Neural cell (in vitro differentiated cells): ENCODE results near the gene AKT3.

ENCODE experiments used
- CTCF ChIP-seq: fragments of 450-650 bp; IDR thresholded peaks from 2 replicates; pipeline ENCODE4 v1.5.1; 2014; ENCODE audit warnings: antibody characterized with exemption, mild to moderate bottlenecking, moderate library complexity; ENCODE audit not compliant: poor library complexity, severe bottlenecking
- EP300 ChIP-seq: fragments of 450-650 bp; conservative IDR thresholded peaks from 2 replicates; pipeline ENCODE4 v1.6.1; 2014; ENCODE audit warnings: antibody characterized with exemption, mild to moderate bottlenecking, moderate library complexity; ENCODE audit not compliant: poor library complexity, severe bottlenecking
- EZH2 ChIP-seq: fragments of 200-600, 300-800 bp; shearing (Covaris generic), sonication (generic); IDR thresholded peaks from 2 replicates; pipeline ENCODE4 v1.6.1; 2014; ENCODE audit warnings: antibody characterized with exemption, low read length, borderline replicate concordance, mild to moderate bottlenecking; ENCODE audit not compliant: insufficient read depth, poor library complexity, severe bottlenecking
- MXI1 ChIP-seq: fragments of 450-650 bp; conservative IDR thresholded peaks from 2 replicates; pipeline ENCODE4 v1.6.1; 2014; ENCODE audit warnings: antibody characterized with exemption, mild to moderate bottlenecking; ENCODE audit not compliant: poor library complexity, severe bottlenecking
- POLR2AphosphoS5 ChIP-seq: IDR thresholded peaks from 2 replicates; pipeline ENCODE4 v1.6.1; 2012
- RAD21 ChIP-seq: fragments of 450-650 bp; conservative IDR thresholded peaks from 2 replicates; pipeline ENCODE4 v1.6.1; 2014; ENCODE audit warnings: antibody characterized with exemption, mild to moderate bottlenecking, moderate library complexity
- SMC3 ChIP-seq: fragments of 450-650 bp; conservative IDR thresholded peaks from 2 replicates; pipeline ENCODE4 v1.6.1; 2014; ENCODE audit warnings: antibody characterized with exemption, mild to moderate bottlenecking, moderate library complexity; ENCODE audit not compliant: poor library complexity
- TAF1 ChIP-seq: IDR thresholded peaks from 2 replicates; pipeline ENCODE4 v1.6.1; 2012; ENCODE audit warnings: low read depth
- TF ChIP-seq, protein P1 (sequence below): IDR thresholded peaks from 2 replicates; pipeline ENCODE4 v1.6.1; 2012; ENCODE audit warnings: borderline replicate concordance

DNA sequence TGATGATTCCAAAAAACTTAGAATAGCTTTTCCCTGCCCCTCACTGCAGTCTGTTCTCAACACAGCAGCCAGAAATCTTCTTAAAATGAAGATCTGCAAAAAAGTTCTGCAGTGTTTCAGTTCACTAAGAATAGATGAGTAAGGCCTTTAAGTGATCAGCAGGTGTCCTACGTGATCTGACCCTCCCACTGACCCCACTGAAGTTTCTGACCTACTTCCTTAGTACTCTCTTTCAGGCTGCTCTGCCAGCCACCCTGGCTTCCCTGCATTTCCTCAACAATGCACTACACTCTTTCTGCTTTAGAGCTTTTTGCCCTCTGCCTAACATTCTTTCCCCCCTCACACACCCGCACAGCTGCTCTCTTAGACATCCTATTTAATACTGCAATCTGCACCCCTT lies 182.5 kb downstream of the AKT3 start:
- TF ChIP-seq EP300 (no peak), CTCF (no peak), POLR2AphosphoS5 (no peak), TAF1 (no peak), EZH2 (no peak), SMC3 (no peak), RAD21 (no peak), MXI1 (no peak)
- TF ChIP-seq, protein P1, sequence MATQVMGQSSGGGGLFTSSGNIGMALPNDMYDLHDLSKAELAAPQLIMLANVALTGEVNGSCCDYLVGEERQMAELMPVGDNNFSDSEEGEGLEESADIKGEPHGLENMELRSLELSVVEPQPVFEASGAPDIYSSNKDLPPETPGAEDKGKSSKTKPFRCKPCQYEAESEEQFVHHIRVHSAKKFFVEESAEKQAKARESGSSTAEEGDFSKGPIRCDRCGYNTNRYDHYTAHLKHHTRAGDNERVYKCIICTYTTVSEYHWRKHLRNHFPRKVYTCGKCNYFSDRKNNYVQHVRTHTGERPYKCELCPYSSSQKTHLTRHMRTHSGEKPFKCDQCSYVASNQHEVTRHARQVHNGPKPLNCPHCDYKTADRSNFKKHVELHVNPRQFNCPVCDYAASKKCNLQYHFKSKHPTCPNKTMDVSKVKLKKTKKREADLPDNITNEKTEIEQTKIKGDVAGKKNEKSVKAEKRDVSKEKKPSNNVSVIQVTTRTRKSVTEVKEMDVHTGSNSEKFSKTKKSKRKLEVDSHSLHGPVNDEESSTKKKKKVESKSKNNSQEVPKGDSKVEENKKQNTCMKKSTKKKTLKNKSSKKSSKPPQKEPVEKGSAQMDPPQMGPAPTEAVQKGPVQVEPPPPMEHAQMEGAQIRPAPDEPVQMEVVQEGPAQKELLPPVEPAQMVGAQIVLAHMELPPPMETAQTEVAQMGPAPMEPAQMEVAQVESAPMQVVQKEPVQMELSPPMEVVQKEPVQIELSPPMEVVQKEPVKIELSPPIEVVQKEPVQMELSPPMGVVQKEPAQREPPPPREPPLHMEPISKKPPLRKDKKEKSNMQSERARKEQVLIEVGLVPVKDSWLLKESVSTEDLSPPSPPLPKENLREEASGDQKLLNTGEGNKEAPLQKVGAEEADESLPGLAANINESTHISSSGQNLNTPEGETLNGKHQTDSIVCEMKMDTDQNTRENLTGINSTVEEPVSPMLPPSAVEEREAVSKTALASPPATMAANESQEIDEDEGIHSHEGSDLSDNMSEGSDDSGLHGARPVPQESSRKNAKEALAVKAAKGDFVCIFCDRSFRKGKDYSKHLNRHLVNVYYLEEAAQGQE, result no peak
